ENCODE results near the gene STMP1. TPM values are rescaled to one million over a fixed set of nuclear protein-coding genes. Genes with fewer than 3 reads are reported as not detected.

STMP1 gene
- polyA plus RNA-seq, 1 of the 3 experiments (the other 2 are of a cell fraction), result 26.0 TPM

DNA sequence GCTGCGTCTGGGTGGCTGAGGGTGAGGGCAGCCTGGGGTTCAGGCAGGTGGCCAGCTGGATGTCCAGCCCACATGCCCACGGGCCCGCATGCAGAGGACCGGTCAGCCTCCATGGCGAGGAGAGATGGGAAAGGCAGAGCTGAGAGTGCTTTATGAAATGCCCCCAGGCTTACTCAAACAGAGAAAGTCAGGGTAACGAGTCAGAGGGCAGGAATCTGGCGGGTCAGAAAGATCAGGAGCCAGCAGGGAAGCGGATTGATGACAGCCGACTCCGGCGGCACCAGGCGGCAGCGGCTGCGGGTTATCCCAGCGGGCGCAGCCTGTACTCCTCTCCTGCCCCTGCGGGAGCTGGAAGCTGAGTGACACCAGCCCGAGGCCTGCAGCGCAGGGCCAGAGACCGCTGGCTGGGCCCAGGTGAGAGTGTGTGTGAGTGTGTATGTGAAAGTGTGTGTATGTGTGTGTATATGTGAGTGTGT is 52.3 kb downstream of the STMP1 start (continued):
- TF ChIP-seq, protein P1, sequence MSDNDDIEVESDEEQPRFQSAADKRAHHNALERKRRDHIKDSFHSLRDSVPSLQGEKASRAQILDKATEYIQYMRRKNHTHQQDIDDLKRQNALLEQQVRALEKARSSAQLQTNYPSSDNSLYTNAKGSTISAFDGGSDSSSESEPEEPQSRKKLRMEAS (IDR thresholded peaks at IDR 0.05; ENCODE audit: low read depth), result peak; percentile 84
- TF ChIP-seq MEF2A (IDR thresholded peaks at IDR 0.05; ENCODE audit: borderline replicate concordance, low read depth) (no peak), YY1 (IDR thresholded peaks at IDR 0.05; ENCODE audit: low read depth) (no peak), RAD21 (IDR thresholded peaks at IDR 0.05; ENCODE audit: low read length) (no peak), TEAD4 (IDR thresholded peaks at IDR 0.05; ENCODE audit: borderline replicate concordance, insufficient read depth) (peak; percentile 67; the same call in 1 of the 2 replicates), EP300 (IDR thresholded peaks at IDR 0.05; ENCODE audit: borderline replicate concordance in 1 of 2, low read depth in 1 of 2, low read length in 1 of 2) (peak in 1 of 2 experiments; percentile 80; a peak in 1 of 4 replicates), RXRA (IDR thresholded peaks at IDR 0.05; ENCODE audit: borderline replicate concordance, low read depth) (0 out of 2 replicates have a peak, but pooled peaks have one; percentile 56), FOSL2 (IDR thresholded peaks at IDR 0.05; ENCODE audit: borderline replicate concordance, low read depth) (peak; percentile 72; the same call in 1 of the 2 replicates)
- TF ChIP-seq, protein P2, sequence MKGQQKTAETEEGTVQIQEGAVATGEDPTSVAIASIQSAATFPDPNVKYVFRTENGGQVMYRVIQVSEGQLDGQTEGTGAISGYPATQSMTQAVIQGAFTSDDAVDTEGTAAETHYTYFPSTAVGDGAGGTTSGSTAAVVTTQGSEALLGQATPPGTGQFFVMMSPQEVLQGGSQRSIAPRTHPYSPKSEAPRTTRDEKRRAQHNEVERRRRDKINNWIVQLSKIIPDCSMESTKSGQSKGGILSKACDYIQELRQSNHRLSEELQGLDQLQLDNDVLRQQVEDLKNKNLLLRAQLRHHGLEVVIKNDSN (IDR thresholded peaks at IDR 0.05; ENCODE audit: borderline replicate concordance, low read depth), result peak; percentile 27; the same call in 1 of the 2 replicates

GRCh38 chr7:135715055-135715522 is 52.8 kb downstream of the STMP1 start:
- Histone ChIP-seq H3K36me3 (replicated peaks in 1 of 2; ENCODE audit: control insufficient read depth in 1 of 2, insufficient read depth in 2 of 2, low read length in 1 of 2) (no peaks in the 10 kb centered on the region), H3K4me1 (ENCODE audit: control insufficient read depth in 1 of 2, insufficient read depth in 2 of 2, low read depth in 1 of 2, low read length in 1 of 2) (peaks cover 38 to 55% of the 10 kb centered on the region in 2 experiments), H3F3A (replicated peaks; ENCODE audit: insufficient read depth) (peaks cover 36% of the 10 kb centered on the region), H3K9me2 (no peaks in the 10 kb centered on the region), H3K79me2 (ENCODE audit: insufficient read depth) (no peaks in the 10 kb centered on the region), H3K9ac (peak overlapping the region; percentile 61; the same call in 1 of the 2 replicates), H3K27me3 (ENCODE audit: insufficient read depth) (no peaks in the 10 kb centered on the region), H4K20me1 (ENCODE audit: insufficient read depth) (no peaks in the 10 kb centered on the region), H3K4me3 (ENCODE audit: low read depth in 2 of 2, low read length in 1 of 2) (peak overlapping the region in 1 of 2 experiments; percentile 23; a peak in 1 of 4 replicates), H3K27ac (ENCODE audit: low read depth in 2 of 2, low read length in 1 of 2) (peak overlapping the region; percentile 87 to 93; a peak in 3 of 4 replicates), H3K4me2 (peak overlapping the region; percentile 76), H3K9me3 (no peaks in the 10 kb centered on the region), H2AFZ (ENCODE audit: low read depth) (no peak overlapping the region)
- TF ChIP-seq POLR2AphosphoS5 (IDR thresholded peaks at IDR 0.05; ENCODE audit: low read depth, low read length) (no peak), SIN3A (IDR thresholded peaks at IDR 0.05; ENCODE audit: borderline replicate concordance, low read depth, low read length) (no peak), TAF1 (IDR thresholded peaks at IDR 0.05; ENCODE audit: borderline replicate concordance, low read depth, low read length) (no peak), EZH2phosphoT487 (IDR thresholded peaks at IDR 0.05; ENCODE audit: borderline replicate concordance, low read depth) (no peak), FOXM1 (IDR thresholded peaks at IDR 0.05; ENCODE audit: low read depth) (no peak), GABPA (IDR thresholded peaks at IDR 0.05; ENCODE audit: low read depth) (no peak), SMC3 (IDR thresholded peaks at IDR 0.05; ENCODE audit: low read depth, low read length) (no peak), RCOR1 (IDR thresholded peaks at IDR 0.05; ENCODE audit: low read length) (no peak), CHD2 (IDR thresholded peaks at IDR 0.05; ENCODE audit: low read length, partially characterized antibody) (no peak), MXI1 (IDR thresholded peaks at IDR 0.05; ENCODE audit: low read depth, low read length) (no peak), ELF1 (IDR thresholded peaks at IDR 0.05) (no peak), RAD21 (IDR thresholded peaks at IDR 0.05; ENCODE audit: low read length) (no peak), RFX5 (IDR thresholded peaks at IDR 0.05; ENCODE audit: low read length) (no peak), FOXJ3 (CRISPR knock-in tag; IDR thresholded peaks at IDR 0.05) (no peak)
- TF ChIP-seq, protein P3, sequence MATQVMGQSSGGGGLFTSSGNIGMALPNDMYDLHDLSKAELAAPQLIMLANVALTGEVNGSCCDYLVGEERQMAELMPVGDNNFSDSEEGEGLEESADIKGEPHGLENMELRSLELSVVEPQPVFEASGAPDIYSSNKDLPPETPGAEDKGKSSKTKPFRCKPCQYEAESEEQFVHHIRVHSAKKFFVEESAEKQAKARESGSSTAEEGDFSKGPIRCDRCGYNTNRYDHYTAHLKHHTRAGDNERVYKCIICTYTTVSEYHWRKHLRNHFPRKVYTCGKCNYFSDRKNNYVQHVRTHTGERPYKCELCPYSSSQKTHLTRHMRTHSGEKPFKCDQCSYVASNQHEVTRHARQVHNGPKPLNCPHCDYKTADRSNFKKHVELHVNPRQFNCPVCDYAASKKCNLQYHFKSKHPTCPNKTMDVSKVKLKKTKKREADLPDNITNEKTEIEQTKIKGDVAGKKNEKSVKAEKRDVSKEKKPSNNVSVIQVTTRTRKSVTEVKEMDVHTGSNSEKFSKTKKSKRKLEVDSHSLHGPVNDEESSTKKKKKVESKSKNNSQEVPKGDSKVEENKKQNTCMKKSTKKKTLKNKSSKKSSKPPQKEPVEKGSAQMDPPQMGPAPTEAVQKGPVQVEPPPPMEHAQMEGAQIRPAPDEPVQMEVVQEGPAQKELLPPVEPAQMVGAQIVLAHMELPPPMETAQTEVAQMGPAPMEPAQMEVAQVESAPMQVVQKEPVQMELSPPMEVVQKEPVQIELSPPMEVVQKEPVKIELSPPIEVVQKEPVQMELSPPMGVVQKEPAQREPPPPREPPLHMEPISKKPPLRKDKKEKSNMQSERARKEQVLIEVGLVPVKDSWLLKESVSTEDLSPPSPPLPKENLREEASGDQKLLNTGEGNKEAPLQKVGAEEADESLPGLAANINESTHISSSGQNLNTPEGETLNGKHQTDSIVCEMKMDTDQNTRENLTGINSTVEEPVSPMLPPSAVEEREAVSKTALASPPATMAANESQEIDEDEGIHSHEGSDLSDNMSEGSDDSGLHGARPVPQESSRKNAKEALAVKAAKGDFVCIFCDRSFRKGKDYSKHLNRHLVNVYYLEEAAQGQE (IDR thresholded peaks at IDR 0.05; ENCODE audit: low read depth, low read length), result no peak
- TF ChIP-seq, protein P2 (IDR thresholded peaks at IDR 0.05; ENCODE audit: borderline replicate concordance, low read depth), result no peak
- TF ChIP-seq, protein P1 (IDR thresholded peaks at IDR 0.05; ENCODE audit: low read depth), result no peak
- WGBS (ENCODE audit: low lambda C conversion rate), result 93% methylated on average over 5 of the region's 5 CpGs
- no peak for DNase-seq
- POLR2A ChIA-PET, result no interaction called here
- CTCF ChIA-PET, result interaction anchor here (11.2 kb wide), 1 partner anchor 42 kb away, joined by 153 read pairs; no protein-coding TSS in a partner anchor
